ENCODE results near the gene RBM24. TPM values are rescaled to one million over a fixed set of nuclear protein-coding genes. Genes with fewer than 3 reads are reported as not detected.
"Not testable (repeated sequence)": the region's sequence is repeated elsewhere in the genome, so short reads cannot be mapped to it uniquely, and the experiment has no call there.

The RBM24 gene
- total and polyA plus RNA-seq, 8 donors = 0.25 to 2.6 (median 1.3) TPM; not detected in 1

GRCh38 chr6:17313971-17314370 is 32.8 kb downstream of the RBM24 start:
- no peak for DNase-seq
- Histone ChIP-seq H3K4me3 (no peak overlapping the region), H3K27me3 (no peaks in the 10 kb centered on the region), H3K4me1 (no peaks in the 10 kb centered on the region), H3K27ac (no peak overlapping the region), H3K36me3 (no peaks in the 10 kb centered on the region), H3K9me3 (no peaks in the 10 kb centered on the region)
- intact Hi-C loops (cut with DNase I; ENCODE audit: low total_unique reads) = no loop called here
- no peak for TF ChIP-seq CTCF (IDR thresholded peaks at IDR 0.05)
- no peak for TF ChIP-seq EP300 (IDR thresholded peaks at IDR 0.05)
- TF ChIP-seq POLR2AphosphoS5 (IDR thresholded peaks at IDR 0.05) = no peak
- TF ChIP-seq POLR2A (IDR thresholded peaks at IDR 0.05) = no peak
- WGBS, 5 donors = 89 to 95% (median 92%) methylated on average over 6 of the region's 6 CpGs

- no peak for DNase-seq
- no peaks in the 10 kb centered on the region for H3K27me3 ChIP-seq
- H3K27ac ChIP-seq = no peak overlapping the region
- intact Hi-C loops (cut with DNase I; ENCODE audit: low total_unique reads) = no loop called here
- H3K36me3 ChIP-seq = no peaks in the 10 kb centered on the region
- H3K9me3 ChIP-seq = no peaks in the 10 kb centered on the region
- H3K4me3 ChIP-seq = no peak overlapping the region
- no peaks in the 10 kb centered on the region for H3K4me1 ChIP-seq
- TF ChIP-seq POLR2A (IDR thresholded peaks at IDR 0.05) = no peak
- no peak for TF ChIP-seq POLR2AphosphoS5 (IDR thresholded peaks at IDR 0.05)
- TF ChIP-seq CTCF (IDR thresholded peaks at IDR 0.05) = no peak
- TF ChIP-seq EP300 (IDR thresholded peaks at IDR 0.05) = no peak
- 91 to 99% (median 96%) methylated on average over 3 of the region's 3 CpGs for WGBS, 5 donors
These were observed 34.1 kb downstream of the RBM24 start for GRCh38 chr6:17315262-17315661.

- DNase-seq = no peak
- no peaks in the 10 kb centered on the region for H3K36me3 ChIP-seq
- no peaks in the 10 kb centered on the region for H3K9me3 ChIP-seq
- TF ChIP-seq POLR2A (IDR thresholded peaks at IDR 0.05) = no peak
- no peak for TF ChIP-seq EP300 (IDR thresholded peaks at IDR 0.05)
- no peak for TF ChIP-seq CTCF (IDR thresholded peaks at IDR 0.05)
- no peak for TF ChIP-seq POLR2AphosphoS5 (IDR thresholded peaks at IDR 0.05)
- H3K27ac ChIP-seq = no peak overlapping the region
- H3K4me1 ChIP-seq = no peaks in the 10 kb centered on the region
- no peak overlapping the region for H3K4me3 ChIP-seq
- WGBS, 5 donors = 83 to 85% (median 83%) methylated on average over 5 of the region's 5 CpGs
- intact Hi-C loops (cut with DNase I; ENCODE audit: low total_unique reads) = no loop called here
- H3K27me3 ChIP-seq = no peaks in the 10 kb centered on the region
These were observed 37.4 kb downstream of the RBM24 start for GRCh38 chr6:17318435-17319165.

GRCh38 chr6:17320266-17320665 is 39.1 kb downstream of the RBM24 start:
- 91 to 97% (median 94%) methylated on average over 7 of the region's 7 CpGs for WGBS, 5 donors
- intact Hi-C loops (cut with DNase I; ENCODE audit: low total_unique reads); H3K27me3 ChIP-seq; H3K36me3 ChIP-seq; H3K27ac ChIP-seq; H3K4me3 ChIP-seq; DNase-seq; H3K4me1 ChIP-seq; H3K9me3 ChIP-seq: not testable (repeated sequence)

GRCh38 chr6:17331238-17331637 is 50.1 kb downstream of the RBM24 start:
- no peak for DNase-seq
- WGBS, 5 donors = 64 to 89% (median 72%) methylated on average over 5 of the region's 5 CpGs
- H3K27me3 ChIP-seq = no peaks in the 10 kb centered on the region
- H3K4me1 ChIP-seq = no peaks in the 10 kb centered on the region
- no peaks in the 10 kb centered on the region for H3K9me3 ChIP-seq
- no peak overlapping the region for H3K4me3 ChIP-seq
- no peak overlapping the region for H3K27ac ChIP-seq
- intact Hi-C loops (cut with DNase I; ENCODE audit: low total_unique reads) = no loop called here
- no peak for TF ChIP-seq EP300 (IDR thresholded peaks at IDR 0.05)
- no peak for TF ChIP-seq CTCF (IDR thresholded peaks at IDR 0.05)
- TF ChIP-seq POLR2A (IDR thresholded peaks at IDR 0.05) = no peak
- TF ChIP-seq POLR2AphosphoS5 (IDR thresholded peaks at IDR 0.05) = no peak
- no peaks in the 10 kb centered on the region for H3K36me3 ChIP-seq
